ENCODE results near the gene SOX10.

DNA sequence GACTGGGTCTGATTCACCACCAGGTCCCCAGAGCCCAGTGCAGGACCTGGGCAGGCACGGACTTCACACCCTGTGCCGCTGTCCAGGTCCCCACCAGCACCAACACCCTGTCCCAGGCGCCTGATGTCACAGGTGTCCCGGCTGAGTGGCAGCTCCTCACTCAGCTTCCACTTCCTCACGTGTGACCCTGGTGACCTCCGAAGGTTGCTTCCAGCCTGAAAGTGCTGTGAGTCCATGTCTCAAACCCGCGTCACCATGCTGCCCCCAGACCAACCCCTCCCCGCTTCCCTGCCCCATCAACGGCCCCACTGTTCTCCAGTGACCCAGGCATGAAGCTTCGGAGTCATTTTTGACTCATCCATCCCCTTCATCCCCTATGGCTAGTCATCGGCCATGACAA lies 47.1 kb upstream of the SOX10 start:
- TF ChIP-seq, protein P1, sequence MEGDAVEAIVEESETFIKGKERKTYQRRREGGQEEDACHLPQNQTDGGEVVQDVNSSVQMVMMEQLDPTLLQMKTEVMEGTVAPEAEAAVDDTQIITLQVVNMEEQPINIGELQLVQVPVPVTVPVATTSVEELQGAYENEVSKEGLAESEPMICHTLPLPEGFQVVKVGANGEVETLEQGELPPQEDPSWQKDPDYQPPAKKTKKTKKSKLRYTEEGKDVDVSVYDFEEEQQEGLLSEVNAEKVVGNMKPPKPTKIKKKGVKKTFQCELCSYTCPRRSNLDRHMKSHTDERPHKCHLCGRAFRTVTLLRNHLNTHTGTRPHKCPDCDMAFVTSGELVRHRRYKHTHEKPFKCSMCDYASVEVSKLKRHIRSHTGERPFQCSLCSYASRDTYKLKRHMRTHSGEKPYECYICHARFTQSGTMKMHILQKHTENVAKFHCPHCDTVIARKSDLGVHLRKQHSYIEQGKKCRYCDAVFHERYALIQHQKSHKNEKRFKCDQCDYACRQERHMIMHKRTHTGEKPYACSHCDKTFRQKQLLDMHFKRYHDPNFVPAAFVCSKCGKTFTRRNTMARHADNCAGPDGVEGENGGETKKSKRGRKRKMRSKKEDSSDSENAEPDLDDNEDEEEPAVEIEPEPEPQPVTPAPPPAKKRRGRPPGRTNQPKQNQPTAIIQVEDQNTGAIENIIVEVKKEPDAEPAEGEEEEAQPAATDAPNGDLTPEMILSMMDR (IDR thresholded peaks at IDR 0.05 in 2 of 3, conservative IDR thresholded peaks at IDR 0.05 in 1 of 3; ENCODE audit: borderline replicate concordance in 1 of 3, insufficient read depth in 1 of 3, low read depth in 2 of 3, low read length in 2 of 3): no peak
- no peak for TF ChIP-seq YY1 (IDR thresholded peaks at IDR 0.05; ENCODE audit: extremely low read depth, insufficient replicate concordance, low read depth, low read length)
- no peak for TF ChIP-seq EZH2 (IDR thresholded peaks at IDR 0.05)
- TF ChIP-seq POLR2A (IDR thresholded peaks at IDR 0.05; ENCODE audit: borderline replicate concordance, extremely low read depth, insufficient read depth, insufficient read length): no peak
- no peak for TF ChIP-seq TCF7L2 (IDR thresholded peaks at IDR 0.05; ENCODE audit: borderline replicate concordance, extremely low read depth, insufficient read depth, insufficient read length)
- no peak for TF ChIP-seq SIN3A (IDR thresholded peaks at IDR 0.05; ENCODE audit: low read depth)
- no peak for TF ChIP-seq ZNF274 (IDR thresholded peaks at IDR 0.05; ENCODE audit: low read depth, low read length)
- TF ChIP-seq POLR2AphosphoS5 (IDR thresholded peaks at IDR 0.05; ENCODE audit: low read depth, low read length): no peak
- TF ChIP-seq RAD21 (IDR thresholded peaks at IDR 0.05; ENCODE audit: low read depth): no peak
